Motor neuron (in vitro differentiated cells): ENCODE measurements around the gene AP1G2. TPM values are rescaled to one million over a fixed set of nuclear protein-coding genes. Genes with fewer than 3 reads are reported as not detected.

Experiments
- ATAC-seq, 8 experiments: fragments of 200-7000 bp; cut with Tn5 transposase; replicated peaks in 6 of 8; 2 replicates each; pipeline ENCODE4 v1.8.0; 2021; ENCODE audit warnings: mild to moderate bottlenecking in 8 of 8, moderate library complexity in 8 of 8
- H3K27ac ChIP-seq, 2 donors: fragments of 250-450 bp; sonication (Bioruptor Pico); 2 replicates each; pipeline ENCODE4 v1.9.0; 2021; ENCODE audit warnings: antibody characterized with exemption in 2 of 2, mild to moderate bottlenecking in 2 of 2, moderate library complexity in 1 of 2
- H3K4me1 ChIP-seq, 2 donors: fragments of 250-450 bp; sonication (Bioruptor Pico); replicated peaks in 1 of 2; 2 replicates each; pipeline ENCODE4 v1.6.1; 2021; ENCODE audit warnings: antibody characterized with exemption in 2 of 2, mild to moderate bottlenecking in 2 of 2, moderate library complexity in 1 of 2
- H3K4me3 ChIP-seq, 5 donors: fragments of 250-450 bp; sonication (Bioruptor Pico); 2 replicates each; pipeline ENCODE4 v1.9.0; 2021; ENCODE audit warnings: antibody characterized with exemption in 5 of 5, mild to moderate bottlenecking in 5 of 5, moderate library complexity in 4 of 5
- WGBS, 10 experiments: fragments of 450-650 bp; shearing (Covaris generic); methylation state at CpG; one replicate each; pipeline ENCODE4 v1.0.0; 2022; 5-methylcytosine and 5-hydroxymethylcytosine counted together
- in situ Hi-C, 9 experiments: fragments of 400-800 bp; cut with MboI; loops; one replicate each; pipeline ENCODE4 v1.15.0; 2021; ENCODE audit warnings: low sequenced_read_pairs in 9 of 9, low pct_unique_long_range_greater_than_20kb in 2 of 9; ENCODE audit not compliant: unreplicated experiment in 9 of 9
- total RNA-seq, 8 experiments: library from RNA; unstranded; fragments of 300-600 nt; gene quantifications; 2 replicates each; pipeline versions ENCODE4 v1.2.3 to v1.2.4, GENCODE V29; 2022

Gene AP1G2
- total RNA-seq, 8 experiments from 2014 or later: 7.5 to 125 (median 25.5) TPM

GRCh38 chr14:23558346-23559009, 9.1 kb downstream of the AP1G2 start:
- 60 to 100% (median 93%) methylated on average over 1 to 6 of the region's 10 CpGs; no CpG with 5 or more reads in 1 of the 10 experiments for WGBS, 10 experiments
- peaks cover 20 to 24% of the 10 kb centered on the region in 2 donors for H3K4me1 ChIP-seq
- no peak for ATAC-seq
- peak overlapping the region in 1 of 2 donors; percentile 7 for H3K27ac ChIP-seq
- in situ Hi-C loops: loop anchor here (10.0 to 25.0 kb wide), 4 partner anchors 74 to 246 kb away; partner anchors contain the start of genes PABPN1 (in 5 of the 9), BCL2L2 (in 4 of the 9) and PPP1R3E (in 4 of the 9)
- H3K4me3 ChIP-seq: no peak overlapping the region

GRCh38 chr14:23557946-23558345, 9.6 kb downstream of the AP1G2 start:
- WGBS, 10 experiments: 86 to 100% (median 100%) methylated on average over 1 of the region's 1 CpG; no CpG with 5 or more reads in 6 of the 10 experiments
- H3K4me3 ChIP-seq: no peak overlapping the region
- H3K27ac ChIP-seq: no peak overlapping the region
- in situ Hi-C loops: loop anchor here (10.0 to 25.0 kb wide), 4 partner anchors 73 to 246 kb away; partner anchors contain the start of genes PABPN1 (in 5 of the 9), BCL2L2 (in 4 of the 9) and PPP1R3E (in 4 of the 9)
- H3K4me1 ChIP-seq: peaks cover 20 to 24% of the 10 kb centered on the region in 2 donors
- ATAC-seq: no peak

- ATAC-seq: no peak
- Histone ChIP-seq H3K27ac (no peak overlapping the region), H3K4me1 (peaks cover 20 to 24% of the 10 kb centered on the region in 2 donors), H3K4me3 (peak overlapping the region in 1 of 5 donors; percentile 65)
- 17 to 83% (median 44%) methylated on average over 1 to 2 of the region's 2 CpGs; no CpG with 5 or more reads in 2 of the 10 experiments for WGBS, 10 experiments
- in situ Hi-C loops: loop anchor here (10.0 to 25.0 kb wide), 4 partner anchors 73 to 245 kb away; partner anchors contain the start of genes PABPN1 (in 5 of the 9), BCL2L2 (in 4 of the 9) and PPP1R3E (in 4 of the 9)
Observed at GRCh38 chr14:23557521-23557920, 10.1 kb downstream of the AP1G2 start.

- H3K4me1 ChIP-seq: peaks cover 22 to 26% of the 10 kb centered on the region in 2 donors
- 13 to 100% (median 50%) methylated on average over 1 to 7 of the region's 17 CpGs; no CpG with 5 or more reads in 3 of the 10 experiments for WGBS, 10 experiments
- in situ Hi-C loops: loop anchor here (10.0 to 25.0 kb wide), 4 partner anchors 72 to 245 kb away; partner anchors contain the start of genes PABPN1 (in 5 of the 9), BCL2L2 (in 4 of the 9) and PPP1R3E (in 4 of the 9)
Observed at GRCh38 chr14:23556700-23557440, 10.7 kb downstream of the AP1G2 start.

GRCh38 chr14:23555882-23556699, 11.5 kb downstream of the AP1G2 start, which contains the start of gene THTPA:
Gene THTPA (plus strand): TSS chr14:23556271. CDS start chr14:23556758, 487 bp downstream.
- H3K4me3 ChIP-seq: peak within 1 kb of the TSS; percentile 63 to 98 (median 73)
- in situ Hi-C loops: loop anchor here (10.0 to 25.0 kb wide), 4 partner anchors 71 to 244 kb away; partner anchors contain the start of genes PABPN1 (in 5 of the 9), BCL2L2 (in 4 of the 9) and PPP1R3E (in 4 of the 9)

More at GRCh38 chr14:23556700-23557440, 10.7 kb downstream of the AP1G2 start:
- Histone ChIP-seq H3K27ac (peak overlapping the region in 1 of 2 donors; percentile 97), H3K4me3 (peak overlapping the region; percentile 63 to 98 (median 73))
- ATAC-seq: peak in 1 of 8 experiments; percentile 0

GRCh38 chr14:23555533-23555881, 12.1 kb downstream of the AP1G2 start:
- ATAC-seq: no peak
- WGBS, 10 experiments: 0% methylated on average over 1 of the region's 14 CpGs; no CpG with 5 or more reads in 9 of the 10 experiments
- in situ Hi-C loops: loop anchor here (10.0 to 25.0 kb wide), 4 partner anchors 71 to 243 kb away; partner anchors contain the start of genes PABPN1 (in 5 of the 9), BCL2L2 (in 4 of the 9) and PPP1R3E (in 4 of the 9)
- H3K4me1 ChIP-seq: peaks cover 24 to 28% of the 10 kb centered on the region in 2 donors
- peak overlapping the region; percentile 93 to 97 for H3K27ac ChIP-seq
- H3K4me3 ChIP-seq: peak overlapping the region; percentile 63 to 98 (median 73)

More at GRCh38 chr14:23555882-23556699, 11.5 kb downstream of the AP1G2 start, which contains the start of gene THTPA:
- WGBS, 10 experiments: 0 to 12% (median 0%) methylated on average over 2 to 23 of the region's 54 CpGs; no CpG with 5 or more reads in 2 of the 10 experiments
- Histone ChIP-seq H3K27ac (peak within 1 kb of the TSS; percentile 93 to 97), H3K4me1 (peaks cover 24 to 28% of the 10 kb centered on the region in 2 donors)
- peak; percentile 75 to 83 (median 80) for ATAC-seq

- peak within 1 kb of the TSS; percentile 73 to 91 for H3K27ac ChIP-seq
- peak within 1 kb of the TSS; percentile 58 to 83 (median 63) for H3K4me3 ChIP-seq
- peaks cover 42 to 50% of the 10 kb centered on the region in 2 donors for H3K4me1 ChIP-seq
- WGBS, 10 experiments: 0 to 20% (median 1%) methylated on average over 1 to 11 of the region's 49 CpGs; no CpG with 5 or more reads in 7 of the 10 experiments
- in situ Hi-C loops: loop anchor here (10.0 to 25.0 kb wide), 4 partner anchors 67 to 239 kb away; partner anchors contain the start of genes PABPN1 (in 5 of the 9), BCL2L2 (in 4 of the 9) and PPP1R3E (in 4 of the 9)
- ATAC-seq: peak; percentile 42 to 77 (median 72)
Observed at GRCh38 chr14:23551266-23552028, 16.1 kb downstream of the AP1G2 start, which contains the start of gene ZFHX2. Gene ZFHX2 (minus strand): TSS chr14:23551765. CDS start chr14:23535325, 16,440 bp downstream.

GRCh38 chr14:23550812-23551265, 16.8 kb downstream of the AP1G2 start:
- WGBS, 10 experiments: 0% methylated on average over 1 of the region's 37 CpGs; no CpG with 5 or more reads in 9 of the 10 experiments
- in situ Hi-C loops: loop anchor here (10.0 to 25.0 kb wide), 4 partner anchors 66 to 239 kb away; partner anchors contain the start of genes PABPN1 (in 5 of the 9), BCL2L2 (in 4 of the 9) and PPP1R3E (in 4 of the 9)
- Histone ChIP-seq H3K4me1 (peaks cover 48 to 54% of the 10 kb centered on the region in 2 donors), H3K27ac (peak overlapping the region; percentile 73 to 91), H3K4me3 (peak overlapping the region; percentile 58 to 83 (median 63))
- peak; percentile 2 to 16 (median 7) for ATAC-seq

- ATAC-seq: peak in 5 of 8 experiments; percentile 0 to 7 (median 2)
- peak overlapping the region; percentile 73 to 91 for H3K27ac ChIP-seq
- H3K4me1 ChIP-seq: peaks cover 53 to 59% of the 10 kb centered on the region in 2 donors
- 4 to 80% (median 29%) methylated on average over 1 to 9 of the region's 12 CpGs; no CpG with 5 or more reads in 2 of the 10 experiments for WGBS, 10 experiments
- in situ Hi-C loops: loop anchor here (10.0 to 25.0 kb wide), 4 partner anchors 65 to 238 kb away; partner anchors contain the start of genes PABPN1 (in 5 of the 9), BCL2L2 (in 4 of the 9) and PPP1R3E (in 4 of the 9)
- peak overlapping the region; percentile 58 to 83 (median 63) for H3K4me3 ChIP-seq
Observed at GRCh38 chr14:23550131-23550811, 17.3 kb downstream of the AP1G2 start.
